Measurements from ENCODE around the gene RXRB. TPM values are rescaled to one million over a fixed set of nuclear protein-coding genes. Genes with fewer than 3 reads are reported as not detected.

RXRB gene
- total and polyA plus RNA-seq, 2 donors (not counting 1 experiment from before 2014, with no cell fraction given): 88.3 to 99.9 TPM

- Histone ChIP-seq H3K27me3 (replicated peaks in 1 of 4; ENCODE audit: control extremely low read depth in 1 of 4, control insufficient read depth in 3 of 4, insufficient read depth in 4 of 4, low read length in 3 of 4) (peaks cover 0 to 4% (median 0%) of the 10 kb centered on the region in 4 experiments), H2AFZ (ENCODE audit: insufficient read depth, low read depth, low read length, poor library complexity, severe bottlenecking) (peak overlapping the region; percentile 87), H3K9me3 (ENCODE audit: control extremely low read depth in 1 of 3, control insufficient read depth in 2 of 3, insufficient read depth in 1 of 3, low read length in 2 of 3) (no peaks in the 10 kb centered on the region), H3K4me2 (replicated peaks; ENCODE audit: low read depth, low read length, poor library complexity, severe bottlenecking) (peak overlapping the region; percentile 98), H3K79me2 (ENCODE audit: control insufficient read depth, insufficient read depth, low read length) (peaks cover 9% of the 10 kb centered on the region), H3K36me3 (replicated peaks in 1 of 2; ENCODE audit: control extremely low read depth in 1 of 2, control insufficient read depth in 1 of 2, extremely low read depth in 1 of 2, insufficient read depth in 2 of 2, low read length in 1 of 2) (peaks cover 0 to 9% of the 10 kb centered on the region in 2 experiments), H4K20me1 (ENCODE audit: control insufficient read depth, insufficient read depth, low read length, poor library complexity, severe bottlenecking) (no peaks in the 10 kb centered on the region), H3K27ac (ENCODE audit: low read length in 2 of 2) (peak overlapping the region; percentile 75 to 88), H3K9ac (ENCODE audit: low read length) (peak overlapping the region; percentile 73), H3K4me1 (ENCODE audit: control insufficient read depth in 2 of 2, insufficient read depth in 2 of 2, low read length in 2 of 2) (peaks cover 12 to 24% of the 10 kb centered on the region in 2 donors), H3K4me3 (ENCODE audit: control extremely low read depth in 1 of 5, extremely low read depth in 1 of 5, insufficient read depth in 1 of 5, low read depth in 2 of 5, low read length in 4 of 5) (peak overlapping the region; percentile 63 to 77 (median 74))
- WGBS (ENCODE audit: insufficient coverage): 0% methylated on average over 24 of the region's 28 CpGs
- no peaks in the 10 kb centered on the region for H3K9me3 Mint-ChIP-seq (ENCODE audit: insufficient read depth)
- H3K27me3 Mint-ChIP-seq: peaks cover 9% of the 10 kb centered on the region
- intact Hi-C loops (cut with micrococcal nuclease): loop anchor here (1.0 to 10.0 kb wide), 9 partner anchors 41 to 353 kb away; partner anchors contain the start of genes HLA-DMB, PFDN6, RGL2 and WDR46
- TF ChIP-seq CTCF (IDR thresholded peaks at IDR 0.05) (peak; percentile 97), EZH2 (IDR thresholded peaks at IDR 0.05; ENCODE audit: borderline replicate concordance, insufficient read depth, low read depth, low read length, poor library complexity, severe bottlenecking) (no peak)
- CTCF ChIA-PET: interaction anchor here (0.7 to 6.0 kb wide), 50 partner anchors 9 to 834 kb away, joined by 3 to 80 read pairs (median 5); partner anchors contain the start of genes B3GALT4, HLA-DPB1, HSD17B8 and PFDN6
- H3K27ac Mint-ChIP-seq: peak overlapping the region; percentile 97
- POLR2A ChIA-PET: interaction anchor here (0.5 to 1.7 kb wide), 17 partner anchors 23 to 410 kb away, joined by 3 to 12 read pairs (median 3); partner anchors contain the start of genes B3GALT4, HLA-DPB1, HSD17B8 and RING1
- peaks cover 31% of the 10 kb centered on the region for H3K4me1 Mint-ChIP-seq
- H3K4me3 Mint-ChIP-seq: peak overlapping the region; percentile 97
- ATAC-seq (ENCODE audit: low read depth) (peak; percentile 48), DNase-seq (peak; percentile 94)
These were observed 47.6 kb upstream of the RXRB start for GRCh38 chr6:33247977-33248642.

GRCh38 chr6:33243476-33243875, 43.0 kb upstream of the RXRB start:
- peaks cover 30% of the 10 kb centered on the region for H3K27me3 Mint-ChIP-seq
- intact Hi-C loops (cut with micrococcal nuclease): loop anchor here (10.0 kb wide), 1 partner anchor 349 kb away; no protein-coding TSS in a partner anchor

More at GRCh38 chr6:33243476-33243875, 43.0 kb upstream of the RXRB start:
- no peak overlapping the region for H3K27ac Mint-ChIP-seq
- Histone ChIP-seq H3K36me3 (replicated peaks in 1 of 2; ENCODE audit: control extremely low read depth in 1 of 2, control insufficient read depth in 1 of 2, extremely low read depth in 1 of 2, insufficient read depth in 2 of 2, low read length in 1 of 2) (no peaks in the 10 kb centered on the region), H3K79me2 (ENCODE audit: control insufficient read depth, insufficient read depth, low read length) (no peaks in the 10 kb centered on the region), H2AFZ (ENCODE audit: insufficient read depth, low read depth, low read length, poor library complexity, severe bottlenecking) (no peak overlapping the region), H3K9me3 (ENCODE audit: control extremely low read depth in 1 of 3, control insufficient read depth in 2 of 3, insufficient read depth in 1 of 3, low read length in 2 of 3) (no peaks in the 10 kb centered on the region), H3K27me3 (replicated peaks in 1 of 4; ENCODE audit: control extremely low read depth in 1 of 4, control insufficient read depth in 3 of 4, insufficient read depth in 4 of 4, low read length in 3 of 4) (peaks cover 0 to 8% (median 0%) of the 10 kb centered on the region in 4 experiments), H3K4me2 (replicated peaks; ENCODE audit: low read depth, low read length, poor library complexity, severe bottlenecking) (no peak overlapping the region), H3K27ac (ENCODE audit: low read length in 2 of 2) (no peak overlapping the region), H3K4me3 (ENCODE audit: control extremely low read depth in 1 of 5, extremely low read depth in 1 of 5, insufficient read depth in 1 of 5, low read depth in 2 of 5, low read length in 4 of 5) (no peak overlapping the region), H3K9ac (ENCODE audit: low read length) (no peak overlapping the region), H3K4me1 (ENCODE audit: control insufficient read depth in 2 of 2, insufficient read depth in 2 of 2, low read length in 2 of 2) (peaks cover 4 to 6% of the 10 kb centered on the region in 2 donors), H4K20me1 (ENCODE audit: control insufficient read depth, insufficient read depth, low read length, poor library complexity, severe bottlenecking) (no peaks in the 10 kb centered on the region)
- DNase-seq (no peak), ATAC-seq (ENCODE audit: low read depth) (no peak)
- H3K4me3 Mint-ChIP-seq: no peak overlapping the region
- WGBS (ENCODE audit: insufficient coverage): no CpG with 5 or more reads among the region's 1 CpG
- peaks cover 9% of the 10 kb centered on the region for H3K4me1 Mint-ChIP-seq
- POLR2A ChIA-PET: interaction anchor here (0.7 kb wide), 1 partner anchor 270 kb away, joined by 7 read pairs; no protein-coding TSS in a partner anchor
- CTCF ChIA-PET: no interaction called here
- TF ChIP-seq EZH2 (IDR thresholded peaks at IDR 0.05; ENCODE audit: borderline replicate concordance, insufficient read depth, low read depth, low read length, poor library complexity, severe bottlenecking) (no peak), CTCF (IDR thresholded peaks at IDR 0.05) (no peak)
- no peaks in the 10 kb centered on the region for H3K9me3 Mint-ChIP-seq (ENCODE audit: insufficient read depth)

Data from B cell (primary cell).